AG09319 (cell line): ENCODE results near the gene IQCH.
A peak's percentile ranks its signal among the peaks of the same experiment; 100 is the strongest.

Experiments used
- DNase-seq: peaks from one replicate; pipeline ENCODE4 v3.0.0-alpha.2; 2010; ENCODE audit warnings: low read depth; ENCODE audit errors: extremely low read depth
- TF ChIP-seq, protein P1 (sequence below): IDR thresholded peaks from 2 replicates; pipeline ENCODE4 v1.5.1; 2011; ENCODE audit warnings: low read depth, mild to moderate bottlenecking, inconsistent platforms, low read length, moderate library complexity

IQCH gene

DNA sequence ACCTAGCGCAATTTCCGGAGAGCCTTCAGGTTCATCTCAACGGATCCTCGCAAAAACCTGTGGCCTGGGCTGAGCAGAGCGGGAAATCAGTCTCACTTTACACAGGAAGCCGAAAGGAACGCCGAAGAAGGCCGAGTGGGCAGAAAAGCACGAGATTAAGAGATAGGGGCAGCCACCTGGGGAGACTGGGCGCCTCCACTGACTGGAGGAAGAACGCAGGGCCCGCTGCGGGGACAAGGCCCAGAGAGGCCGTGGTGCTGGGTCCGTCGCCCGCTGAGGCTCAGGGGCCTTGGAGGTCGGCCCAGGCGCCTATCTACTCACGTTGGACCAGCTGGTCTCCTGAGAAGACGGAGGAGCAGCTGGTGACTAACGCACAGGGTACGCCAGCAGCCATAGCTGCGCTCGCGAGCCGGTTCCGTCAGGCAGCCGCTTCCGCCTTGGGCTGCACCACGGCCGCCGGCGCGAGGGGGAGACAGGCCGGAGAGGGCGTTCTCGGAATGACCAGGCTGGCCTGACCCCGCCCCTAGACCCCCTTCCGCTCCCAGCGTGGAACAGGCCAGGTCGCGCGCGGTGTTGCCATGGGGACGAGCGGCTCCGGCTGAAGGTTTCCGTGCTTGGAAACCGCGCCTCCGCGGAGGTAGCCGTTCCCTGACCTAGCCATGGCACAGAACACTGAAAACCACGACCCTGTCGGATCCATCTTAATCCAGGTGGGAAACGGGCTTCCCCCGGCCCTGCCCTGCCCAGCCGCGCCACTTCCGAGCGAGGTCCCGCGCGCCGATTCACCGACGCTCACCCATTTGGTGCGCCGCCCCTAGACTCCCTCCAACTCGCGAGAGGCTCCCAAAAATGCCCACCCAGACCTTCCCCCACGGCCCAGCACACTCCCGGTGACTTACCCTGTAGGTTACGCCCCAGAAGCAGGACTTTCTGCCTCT, at the start of gene IQCH, which contains the start of gene AAGAB:
Gene IQCH (plus strand): TSS at position 549 of the 938 bp plus-strand sequence. CDS start 111 bp downstream, at position 660.
Gene AAGAB (minus strand): TSS at position 424 of the 938 bp plus-strand sequence. CDS start 30 bp downstream, at position 394.
- TF ChIP-seq, protein P1, sequence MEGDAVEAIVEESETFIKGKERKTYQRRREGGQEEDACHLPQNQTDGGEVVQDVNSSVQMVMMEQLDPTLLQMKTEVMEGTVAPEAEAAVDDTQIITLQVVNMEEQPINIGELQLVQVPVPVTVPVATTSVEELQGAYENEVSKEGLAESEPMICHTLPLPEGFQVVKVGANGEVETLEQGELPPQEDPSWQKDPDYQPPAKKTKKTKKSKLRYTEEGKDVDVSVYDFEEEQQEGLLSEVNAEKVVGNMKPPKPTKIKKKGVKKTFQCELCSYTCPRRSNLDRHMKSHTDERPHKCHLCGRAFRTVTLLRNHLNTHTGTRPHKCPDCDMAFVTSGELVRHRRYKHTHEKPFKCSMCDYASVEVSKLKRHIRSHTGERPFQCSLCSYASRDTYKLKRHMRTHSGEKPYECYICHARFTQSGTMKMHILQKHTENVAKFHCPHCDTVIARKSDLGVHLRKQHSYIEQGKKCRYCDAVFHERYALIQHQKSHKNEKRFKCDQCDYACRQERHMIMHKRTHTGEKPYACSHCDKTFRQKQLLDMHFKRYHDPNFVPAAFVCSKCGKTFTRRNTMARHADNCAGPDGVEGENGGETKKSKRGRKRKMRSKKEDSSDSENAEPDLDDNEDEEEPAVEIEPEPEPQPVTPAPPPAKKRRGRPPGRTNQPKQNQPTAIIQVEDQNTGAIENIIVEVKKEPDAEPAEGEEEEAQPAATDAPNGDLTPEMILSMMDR: no peak
- DNase-seq: peak; percentile 94

DNA sequence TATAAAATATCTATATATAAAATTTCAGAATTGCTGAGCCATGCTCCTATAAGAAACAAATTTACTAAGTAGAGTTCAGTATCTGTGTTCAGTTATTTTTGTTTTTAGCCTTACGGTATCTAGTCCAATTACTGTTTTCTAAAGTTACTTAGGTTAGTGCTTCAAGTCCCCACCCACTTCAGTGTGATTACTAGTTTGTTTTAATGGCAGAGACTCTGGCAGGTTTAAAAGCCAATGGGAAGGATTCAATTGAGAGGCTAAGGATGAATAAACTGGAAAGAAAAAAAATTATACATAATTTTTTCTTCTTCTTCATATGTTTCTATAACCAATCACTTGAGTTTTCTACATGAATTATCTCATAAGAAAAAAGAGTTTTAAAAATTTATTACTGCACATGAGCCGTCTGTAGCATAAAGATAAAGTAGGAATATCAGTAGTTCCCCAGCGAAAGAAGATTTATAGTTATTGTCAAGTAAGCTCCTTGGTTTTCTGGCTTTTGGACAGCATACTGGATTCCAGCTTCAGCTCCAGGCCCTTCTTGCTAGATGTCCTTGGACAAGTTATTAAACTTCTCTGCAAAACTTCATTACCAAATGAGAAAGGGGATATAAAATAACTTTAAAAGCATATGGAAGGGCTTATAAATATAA, 46.9 kb upstream of the IQCH start:
- TF ChIP-seq, protein P1: no peak
- DNase-seq: no peak

DNA sequence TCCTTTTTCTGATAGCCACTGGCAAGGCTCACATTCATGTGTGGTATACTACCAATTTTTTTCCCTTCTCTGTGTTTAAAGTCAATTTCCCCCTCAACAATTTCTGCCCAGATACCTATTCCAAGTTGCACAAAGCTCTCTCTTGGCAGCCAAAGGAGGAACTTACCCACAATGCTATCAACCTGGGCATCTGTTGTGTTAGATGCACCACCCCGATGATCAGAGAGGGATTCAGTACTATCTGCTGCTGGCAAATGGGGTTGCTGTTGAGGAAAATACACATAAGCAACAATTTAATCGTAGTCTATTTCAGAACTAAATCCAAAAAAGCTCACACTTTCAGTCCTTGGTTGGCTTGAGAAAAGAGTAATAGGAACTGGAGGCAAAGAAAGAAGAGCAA, 46.2 kb upstream of the IQCH start:
- DNase-seq: no peak
- TF ChIP-seq, protein P1: no peak

DNA sequence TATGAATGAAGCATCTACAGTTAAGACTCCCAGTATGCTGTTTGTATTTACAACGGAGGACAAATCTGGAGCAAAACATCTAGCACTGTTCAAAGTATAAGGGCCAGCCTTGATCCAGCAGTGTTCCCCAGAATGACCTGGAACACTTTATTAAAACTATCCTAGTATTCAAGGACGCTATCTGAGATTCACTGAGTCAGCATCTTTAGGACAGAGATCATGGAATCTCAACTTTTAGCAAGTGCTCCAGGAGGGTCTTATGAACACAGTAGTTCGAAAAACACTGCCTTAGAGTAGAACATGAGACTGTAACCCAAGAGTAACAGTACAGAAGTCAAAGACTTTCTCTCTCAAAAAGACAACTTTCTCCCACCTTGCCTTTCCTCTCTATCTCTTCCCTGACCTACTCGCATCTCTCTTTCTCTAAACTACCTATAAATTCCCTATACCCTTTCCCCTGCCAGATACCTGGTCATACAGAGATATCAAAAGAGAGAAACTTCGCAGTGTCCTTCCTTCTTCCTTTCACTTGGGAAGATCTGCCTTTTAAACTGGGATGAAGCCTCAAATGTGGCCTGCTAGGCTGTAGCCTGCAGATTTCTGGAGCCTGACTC, 43.9 kb upstream of the IQCH start:
- no peak for DNase-seq

DNA sequence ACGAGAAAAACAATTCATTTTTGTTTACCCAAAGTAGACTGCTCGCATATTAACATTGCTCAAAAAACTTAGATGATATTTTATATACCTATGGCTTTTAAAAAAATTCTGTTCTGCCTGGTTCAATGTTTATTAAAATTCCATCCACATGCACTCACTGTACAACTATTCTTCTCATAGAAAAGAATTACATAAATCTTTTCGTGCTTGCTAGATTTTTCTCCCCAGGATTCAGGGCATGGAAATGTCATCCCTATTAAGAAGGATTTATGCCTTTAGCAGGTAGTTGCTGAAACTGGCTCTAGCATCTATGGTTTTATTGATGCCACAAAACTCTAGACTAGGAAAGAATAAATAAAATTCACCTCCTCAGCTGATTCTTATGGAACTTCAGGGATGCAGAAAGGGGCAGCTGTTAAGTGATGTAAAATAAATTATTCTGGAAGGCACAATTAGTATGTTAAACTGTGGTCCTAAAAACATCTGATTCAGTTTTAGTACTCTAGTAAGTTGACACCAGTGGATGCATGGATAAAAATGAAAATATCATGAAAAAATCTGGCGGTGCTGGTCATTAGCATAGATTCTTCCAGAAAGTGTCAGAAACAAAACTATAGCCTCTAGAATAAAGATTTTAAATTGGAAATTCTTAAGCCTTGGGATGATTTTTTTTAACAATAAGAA, 41.8 kb upstream of the IQCH start:
- TF ChIP-seq, protein P1: no peak
- no peak for DNase-seq

More for the DNA sequence above, 43.9 kb upstream of the IQCH start:
- TF ChIP-seq, protein P1: no peak

DNA sequence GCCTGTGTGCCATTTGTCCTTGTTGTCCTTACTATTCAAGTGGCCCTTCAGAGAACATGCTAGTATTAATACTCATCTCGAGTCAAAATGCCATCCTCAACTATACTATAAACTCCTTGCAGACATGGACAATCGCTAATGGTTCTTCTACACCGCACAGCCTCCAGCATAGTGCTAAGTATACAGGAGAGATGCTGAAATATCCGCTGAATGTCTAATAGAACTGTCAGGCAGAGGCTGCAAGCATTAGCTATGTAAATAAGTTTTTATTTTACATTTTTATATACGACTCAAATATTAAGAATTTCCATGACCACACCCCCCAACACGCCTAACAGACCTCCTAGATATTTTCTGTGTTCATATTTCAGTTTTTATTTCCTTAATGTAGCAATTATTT, 39.5 kb upstream of the IQCH start:
- no peak for DNase-seq
- TF ChIP-seq, protein P1: no peak
